GM12892 (cell line): ENCODE data around the gene CYP4F11.

ENCODE experiments used
- POLR2A ChIP-seq: IDR thresholded peaks from 2 replicates; pipeline ENCODE4 v1.6.1; 2011; ENCODE audit warnings: low read depth, low read length, control low read depth
- POLR2AphosphoS5 ChIP-seq: IDR thresholded peaks from 2 replicates; pipeline ENCODE4 v1.6.1; 2011; ENCODE audit warnings: low read depth, low read length, control low read depth

DNA sequence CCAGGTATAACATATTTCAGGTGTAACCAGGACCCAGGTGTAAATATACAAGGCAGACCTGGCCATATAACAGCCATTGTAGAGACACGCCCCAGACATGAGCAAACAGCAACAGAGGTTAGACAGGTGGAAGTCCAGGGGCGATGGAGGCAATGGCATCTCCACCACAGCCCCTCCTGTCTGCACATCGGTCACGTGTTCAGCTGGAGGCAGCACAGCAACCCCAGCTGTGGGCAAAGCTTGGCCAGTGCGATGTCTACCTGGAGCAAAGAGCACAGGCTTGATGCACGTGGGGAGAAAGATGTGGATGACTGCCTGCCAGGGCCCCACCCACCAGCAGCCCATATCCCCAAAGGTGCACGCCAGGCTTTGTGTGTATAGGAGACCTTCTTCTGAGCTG, 40.9 kb downstream of the CYP4F11 start:
- TF ChIP-seq POLR2A, result no peak
- no peak for TF ChIP-seq POLR2AphosphoS5
